HG02759 (cell line): ENCODE results near the gene IER5.

Source experiments
- ATAC-seq: cut with Tn5 transposase; IDR thresholded peaks from one replicate; pipeline ENCODE4 v1.9.1; 2021; ENCODE audit warnings: mild to moderate bottlenecking, moderate library complexity; ENCODE audit not compliant: unreplicated experiment

Gene IER5

DNA sequence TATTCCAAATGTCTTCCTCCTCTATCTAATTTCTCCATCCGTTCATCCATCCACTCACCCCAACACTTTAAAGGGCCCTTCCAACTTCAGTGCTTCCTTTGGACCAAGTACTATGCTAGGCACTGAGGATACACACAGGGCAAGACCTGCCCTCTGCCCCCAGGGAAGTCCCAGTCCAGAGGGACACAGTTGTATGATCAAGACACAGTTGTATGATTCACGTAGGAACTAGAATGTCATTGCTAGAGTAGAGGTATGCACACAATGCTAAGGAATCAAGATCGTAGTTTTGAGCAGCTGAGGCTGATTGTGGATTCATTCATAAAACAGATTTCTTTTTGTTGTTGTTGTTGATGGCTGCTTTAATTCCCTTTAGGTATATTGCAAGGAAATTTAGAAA, 11.6 kb upstream of the IER5 start:
- ATAC-seq: no peak

DNA sequence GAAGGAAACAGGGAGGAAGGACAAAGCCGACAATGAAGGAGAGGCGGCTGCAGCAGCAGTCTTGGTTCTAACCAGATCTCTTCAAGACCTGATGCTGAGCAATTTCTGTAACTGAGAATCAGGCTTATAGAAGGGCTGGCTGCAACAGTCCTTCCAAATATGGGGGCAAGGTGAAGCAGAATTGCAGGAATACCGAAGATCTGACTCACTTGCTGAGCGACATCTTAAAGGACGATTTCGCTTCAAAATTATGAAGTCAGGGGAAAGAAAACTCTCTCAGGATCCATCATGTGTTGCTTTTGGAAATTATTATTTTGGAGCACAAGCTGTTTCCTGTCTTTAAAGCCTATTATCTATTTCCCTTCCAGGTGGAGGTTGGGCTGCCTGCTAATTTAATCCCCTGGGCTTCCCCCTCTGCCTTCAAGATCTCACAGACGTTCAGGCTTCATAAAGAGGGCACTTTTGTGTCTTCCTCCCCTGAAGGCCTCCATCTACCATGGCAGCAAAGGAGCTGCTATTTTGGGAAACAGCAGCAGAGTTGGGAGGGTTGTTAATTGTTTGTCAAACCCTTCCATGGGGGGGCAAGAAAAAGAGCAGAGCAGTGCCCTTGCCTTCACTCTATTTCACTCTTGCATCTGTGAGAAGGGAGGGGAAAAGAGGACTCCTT, 10.8 kb upstream of the IER5 start:
- no peak for ATAC-seq

DNA sequence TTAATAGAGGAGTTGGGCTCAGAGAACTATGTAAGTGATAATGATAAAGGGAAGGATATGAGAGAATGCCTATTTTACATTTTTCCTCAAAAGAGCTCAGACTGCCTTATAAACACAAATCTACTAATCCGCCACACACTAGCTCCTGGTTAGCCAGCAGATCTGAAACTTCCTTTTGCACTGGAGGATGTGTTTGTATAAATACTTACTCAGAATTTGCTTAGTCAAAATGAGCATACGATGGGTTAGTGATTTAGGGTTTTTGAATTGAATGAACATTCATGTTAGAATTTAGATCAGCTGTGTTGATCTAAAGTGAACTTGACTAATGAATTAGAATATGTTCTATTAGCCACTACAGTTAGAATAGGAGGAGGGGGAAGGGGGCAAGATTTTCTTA, 9.1 kb upstream of the IER5 start:
- ATAC-seq: no peak

DNA sequence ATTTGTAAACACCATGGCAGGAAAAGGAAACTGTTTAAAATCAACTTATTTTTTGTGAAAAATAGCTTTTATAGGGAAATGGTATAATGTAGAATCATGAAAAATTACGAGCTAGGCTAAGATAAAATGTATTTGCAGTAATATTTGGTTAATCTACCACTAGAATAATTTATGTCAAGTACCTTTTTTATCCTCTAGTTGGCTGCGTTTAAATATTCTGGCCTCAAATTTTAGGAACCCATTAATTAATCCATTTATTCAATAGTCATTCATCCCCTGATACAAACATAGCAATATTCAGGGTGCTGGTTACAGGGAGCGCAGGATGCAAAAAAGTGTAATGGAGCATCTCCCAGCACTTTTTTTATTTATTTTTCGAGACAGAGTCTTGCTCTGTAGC, 8.6 kb upstream of the IER5 start:
- no peak for ATAC-seq

DNA sequence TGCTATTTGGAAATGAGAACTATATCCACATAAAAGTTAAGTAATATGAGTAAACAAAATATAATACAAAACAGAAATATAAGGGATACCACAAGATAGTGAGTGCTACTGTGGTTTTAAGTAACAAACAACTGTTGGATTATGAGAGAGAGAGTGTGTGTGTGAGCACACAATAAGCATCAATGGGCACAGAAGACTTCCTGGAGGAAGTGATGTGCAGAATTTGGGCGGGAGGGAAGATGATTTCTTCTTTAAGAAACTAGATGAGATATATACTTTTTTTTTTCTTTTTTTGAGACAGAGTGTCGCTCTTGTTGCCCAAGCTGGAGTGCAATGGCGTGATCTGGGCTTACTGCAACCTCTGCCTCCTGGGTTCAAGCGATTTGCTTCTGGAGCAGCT, 7.9 kb upstream of the IER5 start:
- ATAC-seq: no peak

DNA sequence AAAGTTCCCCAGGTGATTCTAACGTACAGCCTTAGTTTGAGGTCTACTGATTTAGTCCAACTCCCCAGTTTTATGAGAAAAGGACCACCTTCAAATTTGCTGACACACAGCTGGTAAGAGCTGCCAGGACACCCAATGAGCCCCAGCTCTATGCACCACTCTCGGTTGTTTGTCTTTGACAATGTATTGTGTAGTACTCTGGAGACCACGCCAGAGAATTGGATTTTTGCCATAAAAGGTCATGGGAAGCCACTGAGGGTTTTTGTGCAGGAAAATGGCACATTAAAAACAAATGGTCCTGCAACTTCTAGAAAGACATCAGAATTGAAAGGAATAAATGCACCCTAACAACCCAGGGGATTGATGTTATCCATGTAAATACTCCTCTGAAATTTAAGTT, 7.1 kb upstream of the IER5 start:
- ATAC-seq: no peak

DNA sequence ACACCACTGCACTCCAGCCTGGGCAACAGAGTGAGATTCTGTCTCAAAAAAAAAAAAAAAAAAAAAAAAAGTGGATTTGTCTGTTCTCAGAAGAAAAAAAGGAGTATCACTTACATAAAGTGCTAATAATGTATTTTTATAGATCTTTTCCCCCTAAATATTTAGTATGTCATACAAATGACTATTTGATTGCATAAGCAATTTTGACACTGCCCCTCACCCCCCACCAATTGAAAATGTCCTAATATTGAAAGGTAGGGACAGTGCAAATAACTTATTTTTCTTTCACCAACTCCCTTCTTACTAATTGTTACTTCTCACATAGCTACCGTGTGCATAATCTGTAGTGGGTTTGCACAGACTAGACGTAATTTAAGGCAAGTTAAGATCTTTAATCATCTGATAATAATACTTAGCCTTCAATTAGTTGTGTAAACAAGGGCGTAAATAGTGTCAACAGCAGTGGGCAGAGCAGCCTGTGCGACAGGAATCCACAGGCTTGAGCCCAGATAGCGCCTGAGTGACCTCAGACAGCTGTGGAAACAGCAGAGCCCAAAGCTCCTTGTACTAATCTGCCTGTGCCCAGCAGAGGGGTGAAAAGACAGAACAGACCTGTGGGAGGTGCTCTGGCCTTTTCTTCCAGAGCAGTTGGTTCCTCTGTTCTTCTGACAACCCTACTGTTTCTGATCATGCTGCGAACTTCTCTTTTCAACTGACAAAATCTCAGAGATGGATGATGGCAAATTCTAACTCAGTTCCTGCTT, 4.5 kb upstream of the IER5 start:
- peak; percentile 26 for ATAC-seq

DNA sequence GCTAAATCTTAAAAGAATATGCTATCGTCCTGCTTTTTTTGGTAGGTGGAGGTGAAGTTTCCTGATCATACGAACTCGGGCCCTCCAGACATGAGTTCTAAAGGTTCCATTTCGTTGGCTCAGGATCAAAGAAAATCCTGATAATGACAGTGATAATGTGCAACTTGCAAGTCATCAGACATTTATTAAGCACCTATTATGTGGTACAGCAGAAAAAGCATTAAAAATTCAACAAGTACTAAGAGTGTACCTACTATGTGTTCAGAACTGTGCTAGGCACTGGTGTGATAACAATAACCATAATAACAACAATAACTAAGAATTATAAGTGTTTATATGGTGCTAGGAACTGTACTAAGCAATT, 3.9 kb upstream of the IER5 start:
- no peak for ATAC-seq

DNA sequence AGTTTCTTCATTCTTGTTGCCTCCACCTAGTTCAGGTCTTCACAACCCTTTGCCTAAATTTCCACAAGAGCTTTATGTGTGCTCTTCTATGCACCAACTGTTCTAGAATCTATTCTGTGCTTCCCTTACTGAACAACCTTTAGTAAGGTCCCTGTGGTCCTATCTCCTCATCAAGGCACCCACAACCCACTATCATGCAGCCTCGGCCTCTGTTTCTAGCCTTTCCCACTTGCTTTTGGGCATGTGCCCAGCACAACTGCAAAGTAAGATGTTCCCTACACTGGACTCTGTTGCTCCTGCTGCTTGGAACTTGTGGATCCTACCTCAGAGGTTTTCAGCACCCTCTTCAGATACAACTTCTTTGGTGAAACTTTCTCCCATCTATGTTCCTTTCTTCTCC, 2.4 kb upstream of the IER5 start:
- ATAC-seq: no peak

DNA sequence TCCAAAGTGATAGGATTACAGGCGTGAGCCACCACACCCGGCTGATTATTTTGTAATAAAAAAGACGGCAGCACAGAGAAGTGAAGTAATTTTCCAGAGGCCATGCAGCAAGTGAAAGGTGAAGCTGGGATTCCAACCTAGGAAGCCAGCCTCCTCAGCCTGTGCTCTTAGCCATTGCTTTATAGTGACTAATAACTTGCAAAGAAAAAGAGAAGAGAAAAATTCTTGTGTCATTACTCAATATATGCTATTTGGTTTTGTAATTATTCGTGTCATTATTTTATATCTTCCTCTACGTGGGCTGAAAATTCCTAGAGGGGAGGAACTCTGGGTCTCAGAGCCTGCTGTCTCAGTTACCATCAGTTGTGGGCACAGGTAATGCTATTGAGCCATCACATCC, 1.6 kb upstream of the IER5 start:
- no peak for ATAC-seq

DNA sequence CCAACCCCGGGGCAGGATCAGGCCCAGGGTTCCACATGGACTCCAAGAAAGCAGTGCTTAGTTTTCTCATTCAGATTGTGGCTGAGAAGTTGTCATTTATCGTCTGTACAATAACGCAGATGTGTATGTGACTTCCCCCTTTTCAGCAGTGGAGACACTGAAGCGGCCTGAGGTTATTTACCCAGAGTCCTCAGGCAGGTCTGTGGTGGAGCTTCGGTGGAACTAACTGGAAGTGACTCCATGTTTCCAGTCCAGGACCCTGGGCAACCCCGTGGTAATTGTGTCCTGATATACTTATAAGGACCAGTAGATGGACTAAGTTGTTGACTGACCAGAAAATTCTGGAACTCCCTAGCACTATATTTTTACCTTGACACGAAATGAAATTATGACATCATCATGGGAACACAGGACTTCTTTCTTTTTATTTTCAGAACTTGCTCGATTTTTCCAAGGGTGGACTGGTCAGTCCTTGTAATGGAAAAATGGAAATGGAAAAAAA, 1.0 kb upstream of the IER5 start:
- no peak for ATAC-seq

DNA sequence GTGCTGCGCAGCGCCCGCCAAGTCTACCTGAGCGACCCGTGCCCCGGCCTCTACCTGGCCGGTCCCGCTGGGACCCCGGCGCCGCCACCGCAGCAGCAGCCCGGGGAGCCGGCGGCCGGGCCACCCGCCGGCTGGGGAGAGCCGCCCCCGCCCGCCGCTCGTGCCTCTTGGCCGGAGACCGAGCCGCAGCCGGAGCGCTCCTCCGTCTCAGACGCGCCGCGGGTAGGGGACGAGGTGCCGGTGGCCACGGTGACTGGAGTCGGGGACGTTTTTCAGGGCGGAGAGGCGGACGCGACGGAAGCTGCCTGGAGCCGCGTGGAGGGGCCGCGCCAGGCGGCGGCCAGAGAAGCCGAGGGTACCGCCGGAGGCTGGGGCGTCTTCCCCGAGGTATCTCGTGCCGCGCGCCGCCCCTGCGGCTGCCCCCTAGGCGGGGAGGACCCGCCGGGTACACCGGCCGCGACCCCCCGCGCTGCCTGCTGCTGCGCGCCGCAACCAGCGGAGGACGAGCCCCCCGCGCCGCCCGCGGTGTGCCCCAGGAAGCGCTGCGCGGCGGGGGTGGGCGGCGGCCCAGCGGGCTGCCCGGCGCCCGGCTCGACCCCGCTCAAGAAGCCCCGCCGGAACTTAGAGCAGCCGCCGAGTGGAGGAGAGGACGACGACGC, 646 bp downstream of the IER5 start:
- ATAC-seq: peak; percentile 8

DNA sequence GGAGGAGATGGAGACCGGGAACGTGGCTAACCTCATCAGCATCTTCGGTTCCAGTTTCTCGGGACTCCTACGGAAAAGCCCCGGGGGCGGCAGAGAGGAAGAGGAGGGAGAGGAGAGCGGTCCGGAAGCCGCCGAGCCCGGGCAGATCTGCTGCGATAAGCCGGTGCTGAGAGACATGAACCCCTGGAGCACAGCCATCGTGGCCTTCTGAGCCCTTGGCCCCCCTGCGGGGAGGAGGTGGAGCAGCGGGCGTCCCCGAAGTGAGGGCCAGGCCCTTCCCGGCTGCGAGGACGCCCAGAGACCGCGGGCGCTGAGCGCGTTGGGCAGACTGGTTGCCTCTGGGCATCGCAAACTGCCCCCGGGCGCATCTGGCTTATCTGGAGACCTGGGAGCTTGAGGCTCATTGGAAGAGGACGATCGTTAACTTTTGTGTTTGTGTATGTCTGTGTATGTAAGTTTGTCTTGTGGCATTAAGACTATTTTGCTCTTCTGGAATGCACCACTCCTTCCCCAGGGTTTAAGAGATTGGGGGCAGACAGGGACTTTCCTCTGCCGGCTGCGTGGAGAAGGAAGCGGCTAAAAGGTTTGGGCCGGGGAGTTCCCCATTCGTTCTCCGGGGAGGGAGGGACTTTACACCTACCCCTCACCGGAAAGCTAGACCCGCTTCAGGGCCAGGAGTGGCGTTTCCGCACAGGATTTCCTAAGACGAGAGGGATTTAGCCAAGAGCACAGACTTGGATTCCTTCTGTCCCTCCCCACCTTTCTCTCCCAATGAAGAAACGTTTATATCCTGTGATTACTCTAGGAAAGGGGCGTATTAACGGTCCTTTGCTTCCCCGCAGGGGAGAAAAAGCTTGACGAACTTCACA, 1.4 kb downstream of the IER5 start:
- peak; percentile 35 for ATAC-seq

DNA sequence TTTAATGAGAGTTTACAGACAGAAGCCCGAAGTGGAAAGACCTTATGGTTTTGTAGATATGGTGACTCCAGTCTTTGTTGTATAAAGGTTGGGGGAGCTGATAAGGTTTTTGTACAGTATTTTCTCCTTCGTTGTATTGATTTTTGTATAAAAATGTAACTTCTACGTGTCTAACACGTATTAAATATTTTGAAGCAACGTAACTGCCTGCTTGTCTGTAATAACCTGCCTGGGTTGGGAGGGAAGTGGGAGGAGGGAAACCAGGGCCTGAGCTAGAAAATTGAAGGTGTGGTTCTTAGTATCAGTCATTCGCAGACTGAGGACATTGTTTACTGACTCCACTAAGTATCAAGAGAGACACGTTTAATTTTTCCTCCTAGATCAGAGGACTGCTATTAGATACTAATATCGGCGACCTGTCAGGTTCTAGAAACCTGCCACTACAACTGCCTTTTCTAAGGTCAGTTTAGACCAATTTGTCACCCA, 2.2 kb downstream of the IER5 start:
- ATAC-seq: no peak

DNA sequence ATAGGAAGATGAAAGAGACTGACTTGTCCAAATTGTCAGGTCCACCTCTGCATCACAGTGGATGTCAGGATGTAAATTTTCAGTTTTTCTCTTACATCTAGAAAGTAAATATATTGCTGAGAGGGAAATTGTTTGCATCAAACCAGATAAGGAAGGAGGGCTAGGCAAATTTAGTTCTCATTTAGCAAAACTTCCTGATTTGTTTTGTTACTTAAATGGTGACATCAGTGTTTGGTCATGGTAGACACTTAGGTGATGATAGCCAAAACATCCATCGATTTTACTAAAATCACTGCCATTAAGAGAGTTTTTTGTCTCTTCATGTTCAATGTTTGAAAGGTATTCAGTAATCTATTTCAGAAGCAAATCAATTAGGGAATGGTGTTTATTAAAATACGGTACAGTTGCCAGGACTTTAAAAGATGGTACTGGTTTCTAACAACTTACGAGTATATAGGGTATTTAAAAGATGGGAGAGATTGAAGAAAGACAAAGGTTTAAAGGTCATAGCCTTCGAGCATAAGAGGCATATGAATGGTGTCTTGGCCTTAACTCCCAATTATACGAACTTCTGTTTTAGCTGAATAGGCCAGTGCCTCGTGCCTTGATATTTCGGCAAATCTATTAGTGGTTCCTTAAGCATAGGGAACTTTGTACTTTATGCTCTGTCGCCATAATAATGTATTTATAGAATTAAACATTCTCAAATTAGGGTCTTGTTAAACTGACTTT, 3.0 kb downstream of the IER5 start:
- ATAC-seq: no peak

DNA sequence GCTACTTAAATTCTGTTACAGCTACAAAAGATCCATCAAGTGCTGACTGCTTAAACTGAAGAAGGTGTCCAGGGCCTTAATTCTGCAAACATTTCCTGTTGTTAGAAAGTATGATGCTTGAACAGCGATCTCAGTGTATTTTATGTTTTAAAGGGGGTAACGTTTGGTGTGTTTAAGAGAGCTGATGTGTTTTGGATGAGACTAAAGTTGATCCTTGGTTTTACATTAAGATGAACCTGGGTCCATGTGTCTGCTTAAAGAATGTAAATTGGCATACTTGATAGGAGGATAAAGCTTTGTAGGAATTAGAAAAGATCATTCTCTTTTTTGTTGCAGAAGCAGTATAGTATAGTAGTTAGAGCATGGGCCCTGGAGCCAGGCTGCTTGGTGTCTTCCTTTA, 3.6 kb downstream of the IER5 start:
- ATAC-seq: no peak

DNA sequence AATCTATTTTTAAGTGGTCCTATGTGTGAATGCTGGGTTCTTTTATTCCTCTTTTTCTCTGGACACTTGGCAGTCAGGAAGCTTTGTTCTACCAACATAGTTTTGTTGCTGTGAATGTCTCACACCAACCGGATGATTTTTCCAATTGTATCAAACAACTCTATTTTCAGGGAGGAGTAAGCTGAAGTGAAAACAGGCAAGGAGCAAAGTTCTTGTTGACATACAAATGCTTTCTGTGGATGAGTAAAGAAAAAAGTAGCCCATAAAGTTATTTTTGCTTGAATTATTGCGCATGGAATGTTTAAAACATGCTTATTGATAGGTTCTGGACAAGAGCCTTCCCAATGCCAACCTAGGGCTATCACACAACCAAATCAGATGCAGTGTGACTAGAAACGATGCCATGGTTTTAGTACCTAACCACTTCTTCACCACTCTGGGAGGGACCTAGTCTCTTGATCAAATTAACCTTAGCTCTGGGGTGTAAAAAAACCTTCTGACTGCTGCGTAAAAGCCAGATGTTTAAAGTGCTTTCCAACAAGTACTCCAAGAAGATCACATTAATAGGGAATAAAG, 4.5 kb downstream of the IER5 start:
- ATAC-seq: no peak

DNA sequence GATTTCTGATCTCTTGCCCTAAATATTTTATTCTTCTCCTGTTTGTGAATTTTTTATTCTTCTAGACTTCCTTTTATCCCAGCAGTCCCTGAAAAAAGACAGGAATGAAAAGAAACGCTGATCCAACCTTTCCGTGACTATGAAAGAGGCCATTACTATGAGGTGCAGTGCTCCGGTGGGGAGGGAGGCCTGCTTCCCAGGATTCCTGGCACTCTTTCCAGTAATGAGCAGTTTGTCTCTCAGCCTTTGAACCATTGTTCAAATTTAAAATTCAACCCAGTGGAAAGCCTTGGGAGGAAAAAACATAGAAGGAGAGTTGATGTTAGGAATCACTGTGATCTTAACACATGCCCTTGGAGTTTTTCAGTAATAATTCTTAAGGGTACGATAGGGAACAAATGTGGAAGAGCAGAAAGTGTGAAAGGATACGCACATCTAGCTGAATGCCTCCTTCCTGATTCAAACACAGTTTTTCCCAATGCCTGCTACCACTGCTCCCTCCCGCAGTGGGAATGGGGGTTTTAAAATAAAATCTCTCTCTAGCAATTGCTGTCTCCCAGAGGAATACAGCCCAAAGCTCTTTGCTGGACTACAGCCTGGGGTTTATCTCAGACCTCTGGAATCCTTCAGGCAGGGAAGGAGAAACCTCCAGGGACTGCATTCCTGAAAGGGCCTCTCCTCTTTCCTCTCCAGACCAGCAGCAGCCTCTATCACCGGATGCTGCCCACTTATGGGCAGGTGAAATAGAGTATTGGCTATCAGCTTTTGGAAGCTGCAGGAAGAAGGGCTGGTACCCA, 6.1 kb downstream of the IER5 start:
- ATAC-seq: no peak

DNA sequence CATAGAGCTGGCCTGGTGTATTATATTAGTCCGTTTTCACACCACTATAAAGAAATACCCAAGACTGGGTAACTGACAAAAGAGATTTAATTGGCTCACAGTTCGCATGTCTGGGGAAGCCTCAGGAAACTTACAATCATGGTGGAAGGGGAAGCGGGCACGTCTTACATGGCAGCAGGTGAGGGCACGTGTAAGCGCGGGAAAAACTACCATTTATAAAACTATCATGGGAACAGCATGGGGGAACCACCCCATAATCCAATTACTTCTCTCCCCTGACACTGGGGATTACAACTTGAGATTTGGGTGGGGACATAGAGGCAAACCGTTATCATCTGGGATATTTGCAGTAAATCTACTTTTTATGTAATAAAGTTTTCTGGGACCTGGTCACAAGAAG, 6.8 kb downstream of the IER5 start:
- no peak for ATAC-seq
